Measurements from ENCODE around the gene SBNO2. TPM values are rescaled to one million over a fixed set of nuclear protein-coding genes. Genes with fewer than 3 reads are reported as not detected.

Gene SBNO2
- polyA plus RNA-seq, 1 experiment = 9.9 TPM

GRCh38 chr19:1155352-1156304, 18.4 kb downstream of the SBNO2 start:
- CTCF ChIA-PET = interaction anchor here (0.6 to 1.1 kb wide), 2 partner anchors 14 to 39 kb away, joined by 3 to 4 read pairs; no protein-coding TSS in a partner anchor
- Histone ChIP-seq H3K9me3 (ENCODE audit: control insufficient read depth, insufficient read depth, low read length) (no peaks in the 10 kb centered on the region; the same call in 1 of the 2 replicates), H3K27me3 (ENCODE audit: control insufficient read depth, insufficient read depth, low read length) (no peaks in the 10 kb centered on the region), H3K27ac (ENCODE audit: low read depth, low read length) (peak overlapping the region; percentile 92), H3K4me3 (ENCODE audit: low read depth, low read length) (peak overlapping the region; percentile 7; the same call in 1 of the 2 replicates)
- POLR2A ChIA-PET = interaction anchor here (1.0 to 1.6 kb wide), 3 partner anchors 11 to 25 kb away, joined by 3 to 7 read pairs (median 4); no protein-coding TSS in a partner anchor
- TF ChIP-seq CTCF (IDR thresholded peaks at IDR 0.05; ENCODE audit: low read depth, low read length) = no peak
- DNase-seq (ENCODE audit: low read depth, low spot score) = no peak

GRCh38 chr19:1154731-1155351, 19.2 kb downstream of the SBNO2 start:
- POLR2A ChIA-PET = interaction anchor here (0.5 to 1.6 kb wide), 4 partner anchors 12 to 105 kb away, joined by 3 to 7 read pairs (median 4); no protein-coding TSS in a partner anchor
- CTCF ChIA-PET = interaction anchor here (0.6 to 1.1 kb wide), 2 partner anchors 15 to 40 kb away, joined by 3 to 4 read pairs; no protein-coding TSS in a partner anchor
- DNase-seq (ENCODE audit: low read depth, low spot score) = peak; percentile 60
- Histone ChIP-seq H3K27me3 (ENCODE audit: control insufficient read depth, insufficient read depth, low read length) (no peaks in the 10 kb centered on the region), H3K9me3 (ENCODE audit: control insufficient read depth, insufficient read depth, low read length) (no peaks in the 10 kb centered on the region; the same call in 1 of the 2 replicates), H3K4me3 (ENCODE audit: low read depth, low read length) (peak overlapping the region; percentile 38), H3K27ac (ENCODE audit: low read depth, low read length) (peak overlapping the region; percentile 92)
- no peak for TF ChIP-seq CTCF (IDR thresholded peaks at IDR 0.05; ENCODE audit: low read depth, low read length)

- POLR2A ChIA-PET = interaction anchor here (0.5 to 1.6 kb wide), 3 partner anchors 20 to 106 kb away, joined by 3 to 7 read pairs (median 4); no protein-coding TSS in a partner anchor
- CTCF ChIA-PET = interaction anchor here (1.1 kb wide), 1 partner anchor 15 kb away, joined by 3 read pairs; no protein-coding TSS in a partner anchor
Observed at GRCh38 chr19:1153891-1154730, 20.0 kb downstream of the SBNO2 start.

More at GRCh38 chr19:1153891-1154730, 20.0 kb downstream of the SBNO2 start:
- H3K4me3 ChIP-seq (ENCODE audit: low read depth, low read length) = peak overlapping the region; percentile 38
- H3K9me3 ChIP-seq (ENCODE audit: control insufficient read depth, insufficient read depth, low read length) = no peaks in the 10 kb centered on the region; the same call in 1 of the 2 replicates
- no peak for TF ChIP-seq CTCF (IDR thresholded peaks at IDR 0.05; ENCODE audit: low read depth, low read length)
- H3K27ac ChIP-seq (ENCODE audit: low read depth, low read length) = peak overlapping the region; percentile 92
- DNase-seq (ENCODE audit: low read depth, low spot score) = no peak
- no peaks in the 10 kb centered on the region for H3K27me3 ChIP-seq (ENCODE audit: control insufficient read depth, insufficient read depth, low read length)
